Measurements from ENCODE around the gene FLOT2.

The FLOT2 gene

DNA sequence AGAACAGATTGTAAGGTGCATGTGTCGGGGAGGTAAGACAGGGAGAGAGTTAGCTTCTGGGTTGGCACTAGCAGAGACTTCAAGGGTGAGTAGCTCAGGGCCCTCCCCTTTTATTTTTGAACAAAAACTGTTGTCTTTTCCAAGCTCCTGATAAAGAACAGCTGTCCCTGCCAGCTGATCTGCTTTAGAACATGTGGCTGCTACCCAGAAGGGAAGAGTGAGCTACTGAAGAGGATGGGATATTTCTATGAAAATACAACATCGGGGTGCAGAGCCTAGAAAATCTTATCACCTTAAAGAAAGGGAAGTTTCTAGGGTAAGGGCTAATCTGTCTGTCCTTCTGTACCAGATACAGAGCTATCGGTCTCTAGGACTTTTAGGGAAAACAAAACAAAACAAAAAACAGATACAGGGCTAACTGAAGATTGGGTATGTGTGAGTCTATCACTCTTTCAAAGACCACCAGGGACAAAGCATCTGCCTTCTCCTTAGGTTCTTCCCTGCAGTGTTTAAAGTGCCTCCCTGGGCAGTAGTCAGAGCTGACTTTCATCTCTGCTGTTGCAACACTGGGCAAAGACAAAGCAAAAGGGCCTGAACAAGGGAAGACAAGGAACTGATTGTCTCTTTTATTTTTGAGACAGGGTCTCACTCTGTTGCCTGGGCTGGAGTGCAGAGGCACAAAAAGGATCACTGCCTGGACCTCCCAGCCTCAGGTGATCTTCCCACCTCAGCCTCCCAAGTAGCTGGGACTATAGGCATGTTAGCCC lies 10.4 kb upstream of the FLOT2 start:
- TF ChIP-seq, protein P1, sequence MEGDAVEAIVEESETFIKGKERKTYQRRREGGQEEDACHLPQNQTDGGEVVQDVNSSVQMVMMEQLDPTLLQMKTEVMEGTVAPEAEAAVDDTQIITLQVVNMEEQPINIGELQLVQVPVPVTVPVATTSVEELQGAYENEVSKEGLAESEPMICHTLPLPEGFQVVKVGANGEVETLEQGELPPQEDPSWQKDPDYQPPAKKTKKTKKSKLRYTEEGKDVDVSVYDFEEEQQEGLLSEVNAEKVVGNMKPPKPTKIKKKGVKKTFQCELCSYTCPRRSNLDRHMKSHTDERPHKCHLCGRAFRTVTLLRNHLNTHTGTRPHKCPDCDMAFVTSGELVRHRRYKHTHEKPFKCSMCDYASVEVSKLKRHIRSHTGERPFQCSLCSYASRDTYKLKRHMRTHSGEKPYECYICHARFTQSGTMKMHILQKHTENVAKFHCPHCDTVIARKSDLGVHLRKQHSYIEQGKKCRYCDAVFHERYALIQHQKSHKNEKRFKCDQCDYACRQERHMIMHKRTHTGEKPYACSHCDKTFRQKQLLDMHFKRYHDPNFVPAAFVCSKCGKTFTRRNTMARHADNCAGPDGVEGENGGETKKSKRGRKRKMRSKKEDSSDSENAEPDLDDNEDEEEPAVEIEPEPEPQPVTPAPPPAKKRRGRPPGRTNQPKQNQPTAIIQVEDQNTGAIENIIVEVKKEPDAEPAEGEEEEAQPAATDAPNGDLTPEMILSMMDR (conservative IDR thresholded peaks at IDR 0.05), result no peak
- TF ChIP-seq ZFX (IDR thresholded peaks at IDR 0.05), result no peak
- H3K27ac ChIP-seq, result peak overlapping the region; percentile 5

DNA sequence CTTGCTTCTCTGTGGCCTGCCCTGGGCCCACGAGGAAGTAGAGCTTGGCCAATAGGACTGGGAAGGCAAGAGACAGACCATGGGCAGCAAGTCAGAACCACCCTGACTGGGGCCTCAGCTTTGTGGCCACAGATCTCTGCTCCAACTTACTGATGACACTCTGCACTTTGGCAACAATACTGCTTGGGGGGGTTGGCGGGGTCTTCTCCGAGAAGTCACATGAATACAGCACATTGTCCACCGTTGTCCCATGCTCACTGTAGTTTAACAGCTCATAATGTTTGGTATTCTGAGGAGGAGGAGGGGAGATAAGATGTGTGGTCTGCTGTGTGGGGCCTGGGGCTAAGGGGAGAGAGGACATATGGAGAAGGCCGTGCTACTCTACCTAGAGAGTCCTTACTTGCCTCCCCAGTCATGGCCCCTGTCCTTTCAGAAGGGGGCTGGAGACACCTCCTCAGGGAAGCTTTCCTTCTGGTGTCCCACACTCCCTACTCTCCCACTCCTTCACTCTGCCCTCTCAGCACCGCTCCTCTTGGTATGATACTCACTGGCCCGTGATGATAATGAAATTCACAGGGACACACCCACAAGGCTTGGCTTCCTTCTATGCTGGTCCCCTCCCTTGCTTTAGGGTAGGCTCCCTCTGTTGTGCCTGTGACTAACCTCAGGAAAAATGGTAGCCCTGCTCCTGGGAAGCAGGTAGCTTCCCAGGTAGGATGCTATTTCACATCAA lies 9.3 kb upstream of the FLOT2 start:
- no peak overlapping the region for H3K27ac ChIP-seq
- TF ChIP-seq ZFX (IDR thresholded peaks at IDR 0.05), result no peak
- TF ChIP-seq, protein P1 (conservative IDR thresholded peaks at IDR 0.05), result no peak

DNA sequence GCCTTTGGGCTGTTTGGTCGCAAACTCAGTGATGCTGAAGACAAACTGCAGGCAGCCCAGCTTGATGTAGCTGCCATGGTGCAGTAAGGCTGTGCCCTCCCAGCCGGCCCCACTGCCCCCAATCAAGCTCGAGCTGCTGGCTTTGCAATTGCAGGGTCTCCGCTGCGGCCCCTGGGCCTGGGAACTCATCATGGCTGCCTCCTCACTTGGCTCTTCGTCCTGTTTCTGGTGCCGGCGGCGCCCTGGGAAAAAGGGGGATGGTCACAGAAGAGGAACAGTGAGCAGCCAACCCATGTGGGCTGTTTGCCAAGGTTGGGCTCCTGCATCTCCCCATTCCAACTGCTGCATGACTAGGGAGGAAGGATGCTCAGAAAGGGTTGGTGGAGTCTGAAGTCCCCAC lies 8.7 kb upstream of the FLOT2 start:
- TF ChIP-seq, protein P1 (conservative IDR thresholded peaks at IDR 0.05), result no peak
- TF ChIP-seq ZFX (IDR thresholded peaks at IDR 0.05), result no peak
- H3K27ac ChIP-seq, result no peak overlapping the region

DNA sequence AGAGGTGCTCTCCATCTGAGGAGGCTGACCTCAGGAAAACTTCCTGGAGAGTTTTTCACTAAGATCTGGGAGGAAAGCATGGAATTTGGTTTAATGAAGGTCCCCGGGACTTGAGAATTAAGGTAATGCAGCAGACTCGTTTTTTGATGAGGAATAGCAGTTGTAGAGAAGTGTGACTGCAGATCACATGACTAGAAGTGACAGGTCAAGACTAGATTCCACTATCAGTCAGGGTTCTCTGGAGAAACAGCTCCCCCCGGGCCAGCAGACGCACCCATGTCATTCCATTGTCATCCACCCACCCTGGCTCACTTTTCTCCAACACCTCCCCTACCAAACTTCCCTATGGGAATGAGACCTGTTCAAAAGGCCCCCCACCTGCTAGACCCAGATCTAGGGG lies 7.3 kb upstream of the FLOT2 start:
- no peak overlapping the region for H3K27ac ChIP-seq

DNA sequence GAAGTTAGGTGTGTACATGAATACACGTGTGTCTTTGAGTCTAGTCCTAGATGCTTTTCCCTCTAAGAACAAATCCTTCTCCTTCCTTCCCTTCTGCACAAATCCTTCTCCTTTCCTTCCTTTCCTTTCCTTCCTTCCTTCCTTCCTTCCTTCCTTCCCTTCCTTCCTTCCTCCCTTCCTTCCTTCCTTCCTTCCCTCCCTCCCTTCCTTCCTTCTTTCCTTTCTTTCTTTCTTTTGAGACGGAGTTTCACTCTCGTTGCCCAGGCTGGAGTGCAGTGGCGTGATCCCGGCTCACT lies 6.0 kb upstream of the FLOT2 start:
- H3K27ac ChIP-seq, result peak overlapping the region; percentile 95

More for the DNA sequence above, 7.3 kb upstream of the FLOT2 start:
- no peak for TF ChIP-seq ZFX (IDR thresholded peaks at IDR 0.05)
- TF ChIP-seq, protein P1 (conservative IDR thresholded peaks at IDR 0.05), result no peak

DNA sequence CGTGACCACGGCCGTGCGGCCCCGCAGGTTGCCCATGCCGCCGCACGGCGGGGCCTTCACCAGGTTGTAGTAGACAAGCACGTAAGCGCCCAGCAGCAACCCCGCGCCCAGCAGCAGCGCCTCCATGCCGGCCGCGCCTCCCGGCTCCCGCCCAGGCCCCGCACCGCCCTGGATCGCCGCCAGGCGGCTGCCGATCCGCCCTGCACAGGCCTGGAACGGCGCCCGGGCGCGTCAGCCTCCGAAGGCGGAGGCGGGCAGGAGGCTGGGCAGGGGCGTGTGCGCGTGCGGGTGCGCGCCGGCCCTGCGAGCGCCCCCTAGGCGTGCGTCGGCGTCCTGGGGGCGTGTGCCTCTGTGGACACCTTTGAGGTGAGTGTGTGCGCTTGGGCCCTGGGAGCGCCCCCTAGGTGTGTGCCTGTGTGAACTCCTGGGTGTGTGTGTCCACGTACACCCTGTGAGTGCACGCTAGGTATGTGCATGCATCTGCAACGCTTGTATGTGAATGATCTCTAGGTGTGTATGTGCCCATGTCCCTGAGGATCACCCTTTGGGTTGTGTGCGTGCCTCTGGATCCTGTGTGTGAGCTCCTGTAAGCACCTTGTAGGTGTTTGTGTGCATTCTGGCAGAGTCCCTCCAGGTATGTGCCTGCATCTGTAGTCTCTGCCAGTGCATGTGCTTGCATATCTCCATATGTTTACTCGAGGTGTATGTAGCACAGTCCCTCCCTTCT lies 5.4 kb upstream of the FLOT2 start, which contains the start of gene DHRS13:
Gene DHRS13, minus strand, starts transcription at position 261 of the 727 bp plus-strand sequence. Its CDS starts 135 bp downstream, at position 126.
- peak within 1 kb of the TSS; percentile 95 for H3K27ac ChIP-seq
- peak; percentile 85 for TF ChIP-seq ZFX (IDR thresholded peaks at IDR 0.05)
- TF ChIP-seq, protein P1 (conservative IDR thresholded peaks at IDR 0.05), result peak; percentile 100

DNA sequence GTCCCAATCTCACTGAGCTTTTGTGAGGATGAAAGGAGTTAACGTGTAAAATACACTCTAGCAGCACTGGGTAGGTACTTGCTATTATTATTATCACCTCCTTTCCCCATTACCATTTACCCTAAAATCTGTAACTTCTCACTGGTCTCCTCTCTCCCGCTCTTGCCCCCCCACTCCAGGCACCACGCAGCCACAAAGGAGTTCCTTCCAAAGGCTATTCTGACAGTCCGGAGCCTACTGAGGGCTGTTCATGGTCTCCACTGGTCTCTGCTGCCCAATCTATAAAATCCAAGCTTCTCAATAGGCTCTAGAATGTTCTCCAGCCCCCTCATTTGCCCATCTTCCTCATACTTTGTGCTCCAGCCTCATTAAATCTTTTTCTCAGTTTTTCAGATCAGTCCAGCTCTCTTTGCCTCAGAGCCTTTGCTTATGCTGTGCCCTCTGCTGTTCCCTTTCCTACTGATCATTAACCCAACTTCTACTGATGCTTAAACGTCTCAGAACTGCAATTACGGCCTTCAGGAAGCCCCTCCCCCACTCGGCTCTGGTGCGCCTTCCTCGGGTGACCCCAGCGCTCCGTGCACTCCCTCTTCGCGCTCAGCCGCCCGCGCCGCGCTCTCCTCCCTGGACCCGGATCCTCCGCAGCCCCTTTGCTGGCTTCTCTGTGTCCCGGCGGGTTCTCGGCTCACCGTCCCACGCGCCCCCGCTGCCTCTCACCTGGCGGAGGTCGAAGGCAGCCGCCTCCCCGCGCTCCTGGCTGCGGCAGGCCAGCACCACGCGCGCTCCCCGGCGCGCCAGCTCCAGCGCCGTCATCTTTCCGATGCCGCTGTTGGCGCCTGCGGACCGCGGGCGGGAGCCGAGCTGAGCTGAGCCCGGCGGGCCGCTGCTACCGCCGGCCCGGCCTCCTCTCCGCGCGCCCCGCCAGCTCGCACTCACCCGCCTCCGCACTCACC lies 4.6 kb upstream of the FLOT2 start:
- H3K27ac ChIP-seq, result peak overlapping the region; percentile 95
- TF ChIP-seq, protein P1 (conservative IDR thresholded peaks at IDR 0.05), result no peak
- TF ChIP-seq ZFX (IDR thresholded peaks at IDR 0.05), result no peak; the same call in 1 of the 2 replicates
